ENCODE data around the gene PRR36.
A peak's percentile ranks its signal among the peaks of the same experiment; 100 is the strongest.

Gene PRR36

DNA sequence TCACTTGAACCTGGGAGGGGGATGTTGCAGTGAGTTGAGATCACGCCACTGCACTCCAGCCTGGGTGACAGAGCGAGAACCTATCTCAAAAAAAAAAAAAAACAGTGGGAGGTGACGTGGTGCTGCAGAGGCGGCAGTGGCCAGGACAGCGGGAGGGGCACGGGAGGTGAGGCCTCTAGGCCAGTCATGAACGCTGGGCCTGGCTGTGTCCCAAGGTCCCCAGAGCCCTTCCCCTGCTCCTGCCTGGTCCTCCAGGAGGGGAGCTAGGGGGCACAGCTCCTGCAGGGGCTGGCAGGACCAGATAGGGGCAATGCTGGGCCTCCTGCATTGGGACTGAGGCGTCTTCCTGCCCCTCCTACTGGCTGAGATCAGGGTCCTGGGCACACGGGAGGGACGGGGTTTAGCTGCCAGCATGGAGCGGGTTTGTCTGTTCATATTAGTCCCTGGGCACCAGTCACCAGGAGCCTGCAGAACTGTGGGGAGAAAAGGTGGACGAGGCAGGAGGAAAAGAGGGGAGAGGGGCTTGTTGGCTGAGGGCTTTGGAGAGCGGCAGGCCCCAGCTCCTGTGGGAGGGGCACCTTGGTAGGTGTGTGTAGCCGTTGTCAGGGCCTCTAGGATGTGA is 34.0 kb upstream of the PRR36 start:
- no peak overlapping the region for H3K27ac Mint-ChIP-seq

DNA sequence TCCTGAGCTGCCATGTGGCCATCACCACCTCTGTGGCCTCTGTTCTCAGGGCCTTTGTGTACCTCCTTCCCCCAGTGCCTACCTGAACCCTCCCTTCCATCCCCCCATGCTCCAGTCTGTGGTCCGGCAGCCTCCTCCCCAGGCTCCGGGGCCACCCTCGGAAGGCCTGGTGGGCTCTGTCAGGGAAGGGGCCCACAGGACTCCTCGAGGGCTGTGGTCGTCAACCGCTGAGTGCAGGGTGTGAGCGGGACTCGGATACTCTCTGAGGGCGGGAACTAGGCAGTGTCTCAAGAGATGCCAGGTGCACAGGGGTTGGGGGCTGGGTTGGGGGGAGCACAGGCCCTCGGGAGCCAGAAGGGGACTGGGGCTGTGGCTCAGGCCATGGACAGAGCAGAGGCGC is 33.4 kb upstream of the PRR36 start:
- Mint-ChIP-seq H3K4me3 (no peak overlapping the region), H3K4me1 (peaks cover 32% of the 10 kb centered on the region), H3K9me3 (no peaks in the 10 kb centered on the region), H3K27ac (no peak overlapping the region), H3K36me3 (peaks cover 20% of the 10 kb centered on the region), H3K27me3 (peaks cover 7% of the 10 kb centered on the region)
- no peak for DNase-seq
- CTCF ChIA-PET: no interaction called here

More for the DNA sequence above, 34.0 kb upstream of the PRR36 start:
- Mint-ChIP-seq H3K4me3 (no peak overlapping the region), H3K4me1 (peaks cover 26% of the 10 kb centered on the region), H3K9me3 (no peaks in the 10 kb centered on the region), H3K27me3 (peaks cover 7% of the 10 kb centered on the region), H3K36me3 (peaks cover 24% of the 10 kb centered on the region)
- CTCF ChIA-PET: interaction anchor here (0.8 kb wide), 1 partner anchor 10 kb away, joined by 3 read pairs; no protein-coding TSS in a partner anchor
- DNase-seq: no peak

DNA sequence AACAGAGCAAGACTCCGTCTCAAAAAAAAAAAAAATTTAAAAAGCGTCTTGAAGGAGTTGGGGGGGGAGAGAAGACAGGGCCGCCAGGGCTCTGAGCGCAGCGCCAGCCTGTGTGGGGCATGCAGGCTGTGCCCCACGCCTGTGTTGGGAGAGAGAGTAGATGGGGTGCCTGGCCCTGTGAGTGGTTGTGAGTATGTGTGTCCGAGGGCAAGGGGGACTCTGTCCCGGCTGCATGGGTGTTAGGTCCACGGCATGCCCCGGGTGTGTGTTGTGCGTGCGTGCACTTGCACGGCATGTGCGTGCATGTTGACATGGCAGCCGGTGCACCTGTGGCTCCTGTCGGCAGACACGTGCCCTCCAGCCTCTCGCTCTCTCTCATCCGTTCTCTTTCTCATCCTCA is 32.9 kb upstream of the PRR36 start:
- peaks cover 33% of the 10 kb centered on the region for H3K4me1 Mint-ChIP-seq
- H3K27ac Mint-ChIP-seq: no peak overlapping the region

DNA sequence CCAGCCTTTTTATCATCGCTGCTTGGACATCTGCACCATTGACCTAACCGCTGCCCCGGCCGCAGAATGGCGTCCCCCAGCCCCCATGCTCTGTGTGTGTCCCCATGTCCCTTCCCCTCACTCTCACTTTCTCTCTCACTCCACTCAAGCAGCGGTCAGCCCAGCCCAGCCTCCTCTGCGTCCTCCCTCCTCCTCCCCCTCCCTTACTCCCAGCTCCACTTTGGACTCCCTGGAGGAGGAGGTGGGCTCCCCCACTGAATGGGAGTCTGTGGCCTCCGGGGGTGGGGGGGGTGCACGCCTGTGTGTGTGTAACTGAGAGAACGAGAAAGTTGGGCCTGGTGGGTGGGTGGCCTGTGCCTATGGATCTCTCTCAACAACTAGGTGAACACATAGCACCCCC is 31.7 kb upstream of the PRR36 start:
- Mint-ChIP-seq H3K27ac (peak overlapping the region; percentile 71), H3K4me1 (peaks cover 38% of the 10 kb centered on the region), H3K9me3 (no peaks in the 10 kb centered on the region), H3K36me3 (peaks cover 13% of the 10 kb centered on the region), H3K4me3 (peak overlapping the region; percentile 73), H3K27me3 (peaks cover 10% of the 10 kb centered on the region)
- no peak for DNase-seq
- CTCF ChIA-PET: no interaction called here

More for the DNA sequence above, 32.9 kb upstream of the PRR36 start:
- peaks cover 8% of the 10 kb centered on the region for H3K27me3 Mint-ChIP-seq
- CTCF ChIA-PET: no interaction called here
- H3K36me3 Mint-ChIP-seq: peaks cover 20% of the 10 kb centered on the region
- no peaks in the 10 kb centered on the region for H3K9me3 Mint-ChIP-seq
- no peak for DNase-seq
- no peak overlapping the region for H3K4me3 Mint-ChIP-seq

DNA sequence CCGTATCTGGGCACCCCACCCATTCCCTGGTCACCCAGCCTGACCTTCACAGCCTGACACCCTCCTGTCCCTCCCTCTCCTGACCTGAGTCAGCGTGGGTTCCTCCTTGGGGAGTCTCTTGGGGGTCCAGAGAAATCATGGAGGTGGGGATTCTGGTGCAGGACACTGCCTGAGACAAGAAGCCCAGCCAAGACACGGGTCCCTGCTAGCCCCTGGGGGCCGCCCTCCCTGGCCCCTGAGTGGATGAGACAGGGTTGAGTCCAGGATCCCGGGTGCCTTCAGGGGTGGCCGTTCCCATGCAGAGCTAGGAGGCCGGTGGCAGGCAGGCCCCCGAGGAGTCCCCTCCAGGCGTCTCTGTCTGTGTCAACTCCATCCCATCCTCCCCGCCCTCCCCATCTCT is 31.1 kb upstream of the PRR36 start:
- no peaks in the 10 kb centered on the region for H3K9me3 Mint-ChIP-seq
- peaks cover 15% of the 10 kb centered on the region for H3K27me3 Mint-ChIP-seq
- H3K4me1 Mint-ChIP-seq: peaks cover 38% of the 10 kb centered on the region
- no peak for DNase-seq
- CTCF ChIA-PET: no interaction called here
- peak overlapping the region; percentile 85 for H3K4me3 Mint-ChIP-seq
- peaks cover 9% of the 10 kb centered on the region for H3K36me3 Mint-ChIP-seq
- H3K27ac Mint-ChIP-seq: peak overlapping the region; percentile 92

DNA sequence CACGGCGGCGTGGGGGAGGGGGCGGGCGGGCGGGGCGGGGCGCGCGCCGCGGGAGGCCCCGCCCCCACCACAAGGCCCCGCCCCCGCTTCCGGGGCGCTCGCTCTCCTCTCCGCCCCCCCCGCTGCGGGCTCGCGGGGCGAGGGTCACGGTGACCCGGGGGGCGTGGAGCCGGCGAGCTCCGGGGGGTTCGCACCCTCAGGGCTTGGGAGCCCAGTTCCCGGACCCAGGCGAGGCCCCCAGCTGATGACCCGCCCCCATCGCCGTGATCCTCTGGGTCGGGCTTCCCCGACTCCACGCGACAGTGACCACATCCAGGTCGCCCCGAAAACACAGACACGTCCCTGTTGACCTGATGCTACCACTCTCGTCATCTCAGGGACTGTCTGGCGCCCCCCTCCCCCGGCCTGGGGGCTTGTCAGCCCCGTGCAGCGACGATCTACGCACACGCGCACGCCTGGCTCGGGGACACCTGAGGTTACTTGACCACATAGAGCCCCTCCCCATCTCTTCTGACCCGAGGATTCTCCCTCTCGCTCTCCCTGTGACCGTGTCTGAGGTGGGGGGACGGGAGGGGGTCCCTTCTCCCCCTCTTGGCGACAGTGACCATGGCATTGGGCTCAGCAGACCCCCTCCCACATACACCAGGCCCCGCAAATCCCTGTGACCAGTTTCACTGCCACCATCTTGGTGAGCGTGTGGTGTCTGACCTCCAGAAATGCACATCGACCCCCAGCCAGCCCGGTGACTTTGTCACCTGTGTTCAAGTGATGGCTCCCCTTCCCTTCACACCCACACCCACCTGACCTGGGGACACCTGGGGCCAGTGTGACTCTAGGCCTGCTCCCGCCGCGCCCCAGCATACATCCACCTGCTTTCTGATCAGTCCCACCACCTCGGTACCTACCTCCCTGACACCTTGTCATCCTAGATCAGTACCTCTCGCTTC is 30.2 kb upstream of the PRR36 start:
- Mint-ChIP-seq H3K4me1 (peaks cover 38% of the 10 kb centered on the region), H3K27ac (peak overlapping the region; percentile 92), H3K36me3 (peaks cover 9% of the 10 kb centered on the region), H3K9me3 (no peaks in the 10 kb centered on the region), H3K4me3 (peak overlapping the region; percentile 85), H3K27me3 (peaks cover 15% of the 10 kb centered on the region)
- peak; percentile 77 for DNase-seq
- CTCF ChIA-PET: interaction anchor here (0.9 to 2.0 kb wide), 5 partner anchors 16 to 42 kb away, joined by 3 to 9 read pairs (median 7); partner anchors contain the start of genes SNAPC2 and TIMM44

DNA sequence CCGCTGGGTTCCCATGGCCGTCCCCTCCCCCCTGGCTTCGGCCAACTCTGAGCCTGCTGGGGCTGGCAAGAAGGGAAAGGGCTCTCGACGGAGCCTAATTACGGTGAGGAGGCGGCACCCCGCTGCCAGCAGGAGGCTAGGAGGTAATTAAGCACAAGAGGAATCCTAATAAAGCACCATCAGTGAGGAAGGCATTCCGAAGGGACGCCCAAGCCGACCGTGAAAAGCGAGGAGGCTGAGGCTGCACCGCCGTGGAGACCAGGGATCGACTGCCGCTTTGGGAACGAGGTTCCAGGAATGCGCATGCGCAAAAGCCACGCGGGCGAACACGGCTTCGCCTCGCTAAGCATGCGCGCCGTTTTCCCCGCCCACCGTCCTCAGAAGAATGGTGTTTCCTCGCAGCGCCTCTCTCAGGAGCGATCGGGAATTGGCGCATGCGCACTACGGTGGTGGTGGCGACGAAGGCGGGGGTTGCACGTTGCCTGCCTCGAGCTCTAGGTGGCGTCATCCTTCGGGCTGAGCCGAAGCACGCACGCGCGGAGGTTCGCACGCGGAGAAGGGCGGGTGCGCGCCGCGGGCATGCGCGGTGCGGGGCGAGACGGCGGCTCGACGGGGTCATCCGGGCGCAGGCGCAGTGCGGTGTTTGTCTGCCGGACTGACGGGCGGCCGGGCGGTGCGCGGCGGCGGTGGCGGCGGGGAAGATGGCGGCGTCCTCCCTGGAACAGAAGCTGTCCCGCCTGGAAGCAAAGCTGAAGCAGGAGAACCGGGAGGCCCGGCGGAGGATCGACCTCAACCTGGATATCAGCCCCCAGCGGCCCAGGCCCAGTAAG is 29.3 kb upstream of the PRR36 start, which contains the start of gene MAP2K7:
Gene MAP2K7 (plus strand): TSS at position 634 of the 830 bp plus-strand sequence. CDS start 68 bp downstream, at position 702.
- H3K27ac Mint-ChIP-seq: peak within 1 kb of the TSS; percentile 92
- H3K27me3 Mint-ChIP-seq: peaks cover 15% of the 10 kb centered on the region
- H3K4me1 Mint-ChIP-seq: peaks cover 38% of the 10 kb centered on the region
- peak within 1 kb of the TSS; percentile 85 for H3K4me3 Mint-ChIP-seq
- peaks cover 9% of the 10 kb centered on the region for H3K36me3 Mint-ChIP-seq
- CTCF ChIA-PET: interaction anchor here (0.8 to 2.0 kb wide), 6 partner anchors 17 to 85 kb away, joined by 3 to 9 read pairs (median 5); partner anchors contain the start of genes SNAPC2 and TIMM44
- peak; percentile 100 for DNase-seq
- no peaks in the 10 kb centered on the region for H3K9me3 Mint-ChIP-seq

DNA sequence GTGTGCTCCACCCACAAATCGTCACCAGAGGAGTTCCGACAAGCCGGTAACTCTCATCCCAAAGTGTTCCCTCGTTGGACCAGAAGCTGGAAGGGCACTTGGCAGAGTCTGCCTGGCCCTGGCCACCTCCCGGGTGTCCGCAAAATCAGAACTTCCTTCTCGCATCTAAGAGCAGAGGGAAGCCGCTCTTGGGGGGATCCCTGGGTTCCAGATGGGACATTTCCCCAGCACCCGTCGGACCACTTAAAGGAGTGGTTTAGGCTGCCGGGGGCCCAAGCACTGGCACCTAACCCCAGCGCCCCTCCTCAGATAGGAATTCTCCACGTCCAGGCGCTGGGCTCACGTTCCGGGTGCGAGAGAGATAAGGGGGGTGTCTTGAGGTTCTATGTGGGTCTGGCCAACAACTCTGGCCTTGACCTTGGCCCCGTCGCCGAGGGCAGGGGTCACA is 28.6 kb upstream of the PRR36 start:
- Mint-ChIP-seq H3K4me3 (peak overlapping the region; percentile 84), H3K9me3 (no peaks in the 10 kb centered on the region), H3K27ac (no peak overlapping the region), H3K4me1 (peaks cover 38% of the 10 kb centered on the region), H3K27me3 (peaks cover 18% of the 10 kb centered on the region), H3K36me3 (peaks cover 9% of the 10 kb centered on the region)
- DNase-seq: no peak
- CTCF ChIA-PET: interaction anchor here (0.8 to 2.0 kb wide), 5 partner anchors 17 to 85 kb away, joined by 3 to 9 read pairs (median 7); partner anchors contain the start of genes SNAPC2 and TIMM44

DNA sequence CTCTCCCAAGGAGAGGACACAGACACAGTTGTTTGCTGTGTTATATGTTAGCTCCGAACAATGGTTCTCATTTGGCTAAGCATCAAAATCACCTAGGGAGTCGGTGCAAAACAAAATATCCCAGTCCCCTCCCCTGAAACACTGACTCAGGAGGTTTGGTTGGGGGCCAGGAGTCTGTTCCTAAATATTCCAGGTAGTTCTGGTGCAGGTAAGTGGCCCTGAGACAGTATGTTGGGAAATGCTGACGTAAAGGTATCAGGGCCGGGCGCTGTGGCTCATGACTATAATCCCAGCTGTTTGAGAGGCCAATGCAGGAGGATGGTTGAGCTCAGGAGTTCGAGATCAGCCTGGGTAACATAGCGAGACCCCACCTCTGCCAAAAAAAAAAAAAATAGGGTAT is 27.1 kb upstream of the PRR36 start:
- H3K27ac Mint-ChIP-seq: no peak overlapping the region
- peaks cover 9% of the 10 kb centered on the region for H3K36me3 Mint-ChIP-seq
- no peaks in the 10 kb centered on the region for H3K9me3 Mint-ChIP-seq
- no peak for DNase-seq
- peaks cover 33% of the 10 kb centered on the region for H3K4me1 Mint-ChIP-seq
- CTCF ChIA-PET: interaction anchor here (1.7 to 2.2 kb wide), 2 partner anchors 32 to 43 kb away, joined by 7 to 10 read pairs; partner anchors contain the start of gene TIMM44
- H3K4me3 Mint-ChIP-seq: no peak overlapping the region
- peaks cover 18% of the 10 kb centered on the region for H3K27me3 Mint-ChIP-seq

DNA sequence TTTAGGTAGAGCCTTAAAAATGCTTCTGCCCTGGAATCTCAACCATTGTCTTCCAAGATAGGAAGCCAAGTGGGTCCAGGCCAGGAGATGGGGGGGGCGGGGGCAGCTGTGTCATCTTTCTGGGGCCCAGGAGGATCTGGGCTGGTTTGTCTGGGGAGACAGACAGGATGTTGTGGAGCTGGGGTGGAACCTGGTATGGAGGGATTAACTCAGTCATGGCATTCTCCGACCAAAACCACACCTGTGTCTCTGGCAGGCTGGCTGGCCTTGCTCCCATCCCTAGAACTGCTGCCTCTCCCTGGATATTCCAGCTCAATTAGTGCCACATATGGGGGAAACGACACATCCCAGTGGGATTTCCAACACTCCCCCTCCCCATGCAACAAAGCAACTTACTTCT is 26.7 kb upstream of the PRR36 start:
- Mint-ChIP-seq H3K9me3 (no peaks in the 10 kb centered on the region), H3K27me3 (peaks cover 18% of the 10 kb centered on the region), H3K4me3 (no peak overlapping the region), H3K4me1 (peaks cover 31% of the 10 kb centered on the region), H3K36me3 (peaks cover 9% of the 10 kb centered on the region), H3K27ac (no peak overlapping the region)
- DNase-seq: no peak
- CTCF ChIA-PET: interaction anchor here (1.4 to 2.2 kb wide), 3 partner anchors 32 to 101 kb away, joined by 3 to 10 read pairs (median 7); partner anchors contain the start of gene TIMM44

DNA sequence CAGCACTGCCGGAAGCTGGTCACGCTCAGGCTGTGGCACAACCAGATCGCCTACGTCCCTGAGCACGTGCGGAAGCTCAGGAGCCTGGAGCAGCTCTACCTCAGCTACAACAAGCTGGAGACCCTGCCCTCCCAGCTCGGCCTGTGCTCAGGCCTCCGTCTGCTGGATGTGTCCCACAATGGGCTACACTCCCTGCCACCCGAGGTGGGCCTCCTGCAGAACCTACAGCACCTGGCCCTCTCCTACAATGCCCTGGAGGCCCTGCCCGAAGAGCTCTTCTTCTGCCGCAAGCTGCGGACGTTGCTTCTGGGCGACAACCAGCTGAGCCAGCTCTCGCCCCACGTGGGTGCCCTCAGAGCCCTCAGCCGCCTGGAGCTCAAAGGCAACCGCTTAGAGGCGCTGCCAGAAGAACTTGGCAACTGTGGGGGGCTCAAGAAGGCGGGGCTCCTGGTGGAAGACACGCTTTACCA is 26.2 kb upstream of the PRR36 start:
- no peak for DNase-seq
- H3K9me3 Mint-ChIP-seq: no peaks in the 10 kb centered on the region
- no peak overlapping the region for H3K27ac Mint-ChIP-seq
- no peak overlapping the region for H3K4me3 Mint-ChIP-seq
- CTCF ChIA-PET: interaction anchor here (1.0 to 2.2 kb wide), 4 partner anchors 28 to 100 kb away, joined by 3 to 10 read pairs (median 6); partner anchors contain the start of gene TIMM44
- peaks cover 26% of the 10 kb centered on the region for H3K4me1 Mint-ChIP-seq
- peaks cover 18% of the 10 kb centered on the region for H3K27me3 Mint-ChIP-seq
- peaks cover 5% of the 10 kb centered on the region for H3K36me3 Mint-ChIP-seq

DNA sequence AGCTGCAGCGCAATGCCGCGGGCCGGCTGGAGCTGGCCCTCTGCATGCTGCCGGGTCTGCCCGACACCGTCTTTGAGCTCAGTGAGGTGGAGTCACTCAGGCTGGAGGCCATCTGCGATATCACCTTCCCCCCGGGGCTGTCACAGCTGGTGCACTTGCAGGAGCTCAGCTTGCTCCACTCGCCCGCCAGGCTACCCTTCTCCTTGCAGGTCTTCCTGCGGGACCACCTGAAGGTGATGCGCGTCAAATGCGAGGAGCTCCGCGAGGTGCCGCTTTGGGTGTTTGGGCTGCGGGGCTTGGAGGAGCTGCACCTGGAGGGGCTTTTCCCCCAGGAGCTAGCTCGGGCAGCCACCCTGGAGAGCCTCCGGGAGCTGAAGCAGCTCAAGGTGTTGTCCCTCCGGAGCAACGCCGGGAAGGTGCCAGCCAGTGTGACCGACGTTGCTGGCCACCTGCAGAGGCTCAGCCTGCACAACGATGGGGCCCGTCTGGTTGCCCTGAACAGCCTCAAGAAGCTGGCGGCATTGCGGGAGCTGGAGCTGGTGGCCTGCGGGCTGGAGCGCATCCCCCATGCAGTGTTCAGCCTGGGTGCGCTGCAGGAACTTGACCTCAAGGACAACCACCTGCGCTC is 25.7 kb upstream of the PRR36 start:
- H3K4me3 Mint-ChIP-seq: no peak overlapping the region
- H3K27ac Mint-ChIP-seq: no peak overlapping the region
- CTCF ChIA-PET: interaction anchor here (0.7 to 2.2 kb wide), 4 partner anchors 19 to 100 kb away, joined by 3 to 7 read pairs (median 4); partner anchors contain the start of gene TIMM44
- H3K4me1 Mint-ChIP-seq: peaks cover 20% of the 10 kb centered on the region
- H3K9me3 Mint-ChIP-seq: no peaks in the 10 kb centered on the region
- peaks cover 24% of the 10 kb centered on the region for H3K27me3 Mint-ChIP-seq
- peaks cover 3% of the 10 kb centered on the region for H3K36me3 Mint-ChIP-seq
- no peak for DNase-seq

DNA sequence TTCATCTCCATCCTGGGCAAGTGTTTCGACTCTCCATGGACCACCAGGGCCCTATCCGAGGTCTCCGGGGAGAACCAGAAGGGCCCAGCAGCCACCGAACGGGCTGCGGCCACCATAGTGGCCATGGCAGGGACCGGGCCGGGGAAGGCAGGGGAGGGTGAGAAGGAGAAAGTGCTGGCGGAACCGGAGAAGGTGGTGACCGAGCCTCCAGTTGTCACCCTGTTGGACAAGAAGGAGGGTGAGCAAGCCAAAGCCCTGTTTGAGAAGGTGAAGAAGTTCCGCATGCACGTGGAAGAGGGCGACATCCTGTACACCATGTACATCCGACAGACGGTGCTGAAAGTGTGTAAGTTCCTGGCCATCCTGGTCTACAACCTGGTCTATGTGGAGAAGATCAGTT is 24.8 kb upstream of the PRR36 start:
- DNase-seq: no peak
- Mint-ChIP-seq H3K4me1 (peaks cover 16% of the 10 kb centered on the region), H3K36me3 (no peaks in the 10 kb centered on the region), H3K9me3 (no peaks in the 10 kb centered on the region), H3K27ac (no peak overlapping the region), H3K27me3 (peaks cover 33% of the 10 kb centered on the region), H3K4me3 (no peak overlapping the region)
- CTCF ChIA-PET: no interaction called here
